IPS DF 4.7 (cell line): ENCODE measurements around the gene TSC1.

ENCODE experiments used
- DNase-seq: peaks from one replicate; pipeline ENCODE4 v3.0.0-alpha.2; 2013; ENCODE audit warnings: low spot score; ENCODE audit errors: extremely low read depth

The TSC1 gene

DNA sequence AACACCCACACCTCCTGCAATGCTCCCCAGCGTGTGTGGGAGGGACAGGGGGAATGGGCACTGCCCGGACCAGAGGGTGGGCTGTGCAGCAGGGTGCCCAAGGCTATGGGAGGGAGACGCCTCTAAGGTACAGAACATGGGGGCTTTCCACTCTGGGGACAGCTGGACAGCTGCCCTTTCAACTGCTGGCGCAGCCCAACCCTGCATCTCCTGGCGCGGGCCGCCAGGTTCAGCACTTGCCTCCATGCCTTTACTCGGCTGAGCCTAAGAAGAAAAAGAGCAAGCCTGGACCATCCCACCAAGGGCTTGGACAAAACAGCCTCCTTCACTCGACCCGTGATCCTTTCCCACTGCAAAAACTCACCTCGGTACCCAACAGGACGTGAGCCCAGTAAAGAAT lies 81.3 kb downstream of the TSC1 start:
- DNase-seq: no peak

DNA sequence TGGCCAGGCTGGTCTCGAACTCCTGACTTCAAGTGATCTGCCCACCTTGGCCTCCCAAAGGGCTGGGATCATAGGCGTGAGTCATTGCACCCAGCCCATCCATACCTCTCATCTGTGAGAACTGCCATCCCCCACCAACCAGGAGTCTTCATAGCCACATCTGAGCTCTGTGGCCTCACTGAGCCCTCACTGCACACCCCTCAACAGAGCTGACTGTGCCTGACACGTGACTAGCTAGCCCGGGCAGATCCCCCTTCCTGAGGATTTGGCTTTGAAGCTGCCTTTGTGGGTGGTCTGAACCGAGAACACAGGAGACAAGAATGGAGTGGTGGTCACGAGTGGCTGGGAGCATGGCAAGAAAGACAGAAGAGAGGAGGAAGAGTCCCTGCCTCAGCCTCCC lies 81.9 kb downstream of the TSC1 start:
- no peak for DNase-seq

DNA sequence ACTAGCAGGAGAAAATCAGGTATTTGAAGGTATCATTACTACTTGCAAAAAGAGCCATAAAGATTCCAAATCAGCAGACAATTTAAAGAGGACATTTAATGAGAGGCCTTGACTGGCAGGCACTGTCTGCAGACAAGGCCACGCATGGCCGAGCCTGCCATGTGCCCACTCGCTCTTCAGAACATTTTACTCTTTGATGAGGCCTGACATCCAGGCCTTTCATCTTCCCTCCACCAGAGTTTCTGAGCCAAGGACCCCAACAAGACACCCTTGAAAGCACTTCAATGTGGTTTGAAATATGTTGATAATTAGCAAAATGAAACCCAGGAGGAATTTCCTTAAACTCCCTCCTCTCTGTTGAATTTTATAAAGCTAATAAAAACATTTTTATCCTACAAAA lies 82.8 kb downstream of the TSC1 start:
- DNase-seq: no peak

DNA sequence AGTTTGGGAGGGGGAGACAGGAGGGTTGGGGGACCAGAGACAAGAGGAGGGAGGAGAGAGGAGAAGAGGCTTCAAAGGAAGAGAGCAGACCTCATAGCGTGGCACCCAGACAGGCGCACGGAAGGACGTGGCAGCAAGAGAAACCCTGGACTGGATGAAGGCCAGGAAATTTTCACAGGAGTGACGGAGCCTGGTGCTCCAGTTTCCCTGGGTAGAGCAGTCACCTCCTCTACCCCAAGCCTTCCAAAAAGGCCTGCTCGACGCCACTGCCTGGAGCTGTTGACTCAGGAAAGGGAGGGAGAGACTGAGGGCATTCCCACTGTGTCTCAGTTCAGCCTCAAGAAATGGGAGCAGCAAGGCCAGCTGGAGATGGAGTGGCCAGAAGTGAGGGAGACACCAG lies 85.7 kb downstream of the TSC1 start:
- no peak for DNase-seq

DNA sequence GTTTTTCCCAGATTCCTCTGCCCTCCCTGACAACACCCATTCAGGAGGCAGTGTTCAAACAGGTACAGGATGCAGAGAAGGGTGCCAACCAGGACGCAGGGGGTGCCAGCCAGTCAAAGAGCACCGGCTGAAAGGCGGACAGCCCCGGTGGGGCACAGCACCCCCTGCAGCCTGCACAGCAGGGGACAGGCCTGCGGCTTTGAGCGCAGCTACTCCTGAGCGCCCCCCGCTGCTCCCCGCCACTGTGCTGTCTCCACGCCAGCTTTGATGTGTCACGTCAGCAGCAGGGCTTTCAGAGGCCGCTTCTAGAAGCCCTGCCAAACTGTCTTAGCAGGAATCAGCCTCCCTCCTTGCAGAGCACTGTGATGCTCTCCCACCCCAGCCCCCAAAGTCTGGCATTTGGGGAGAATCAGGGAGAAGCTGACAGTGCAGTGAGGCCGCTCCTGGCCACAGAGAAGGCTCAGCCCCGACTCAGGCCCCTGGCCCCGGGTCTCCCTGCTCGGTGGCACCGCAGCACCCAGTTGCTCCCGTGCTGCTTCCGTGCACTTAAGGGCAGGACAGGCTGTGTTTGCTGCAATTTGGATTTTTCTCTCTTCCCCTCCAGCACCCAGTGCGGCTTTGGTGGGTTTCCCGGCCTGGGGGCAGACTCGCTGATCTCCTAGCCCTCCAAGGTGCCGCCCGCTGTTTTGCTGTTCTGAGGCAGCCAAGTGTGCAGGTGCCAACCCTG lies 86.6 kb downstream of the TSC1 start:
- DNase-seq: no peak

DNA sequence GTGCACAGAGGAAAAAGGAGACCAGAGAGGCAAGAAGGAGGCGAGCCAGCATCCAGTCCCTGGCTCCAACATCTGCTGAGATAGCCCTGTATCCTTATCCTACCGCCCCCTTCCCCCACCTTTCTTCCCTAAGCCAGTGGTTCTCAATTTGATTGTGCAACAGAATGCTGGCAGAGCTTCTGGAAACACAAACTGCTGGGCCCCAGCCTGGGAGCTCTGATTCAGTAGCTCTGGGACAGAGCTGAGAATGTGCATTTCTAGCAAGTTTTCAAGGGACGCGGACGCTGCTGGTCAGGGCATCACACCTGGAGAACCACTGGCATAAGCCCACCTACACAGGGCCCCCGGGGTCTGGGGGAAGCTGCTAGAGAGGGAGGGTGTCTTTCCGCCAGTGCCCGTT lies 87.4 kb downstream of the TSC1 start:
- DNase-seq: no peak

DNA sequence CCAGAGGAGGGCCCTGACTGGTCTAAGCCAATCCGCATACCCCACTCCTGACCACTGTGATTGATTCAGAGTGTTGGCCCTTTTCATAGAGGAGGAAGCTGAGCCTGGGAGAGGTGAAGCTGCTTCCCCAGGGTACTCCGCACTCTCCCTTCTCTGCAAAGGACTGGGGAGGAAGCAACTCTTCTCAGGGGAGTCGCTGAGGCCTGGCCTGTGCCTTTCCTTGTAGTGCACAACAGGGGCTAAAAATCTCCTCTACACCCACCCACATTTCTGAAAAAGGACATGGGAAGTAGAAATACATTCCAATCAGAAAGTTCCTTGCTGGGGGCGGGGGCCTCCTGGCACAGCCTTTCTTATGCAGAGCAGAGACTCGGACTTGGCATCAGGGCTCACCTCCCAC lies 88.5 kb downstream of the TSC1 start:
- DNase-seq: no peak

DNA sequence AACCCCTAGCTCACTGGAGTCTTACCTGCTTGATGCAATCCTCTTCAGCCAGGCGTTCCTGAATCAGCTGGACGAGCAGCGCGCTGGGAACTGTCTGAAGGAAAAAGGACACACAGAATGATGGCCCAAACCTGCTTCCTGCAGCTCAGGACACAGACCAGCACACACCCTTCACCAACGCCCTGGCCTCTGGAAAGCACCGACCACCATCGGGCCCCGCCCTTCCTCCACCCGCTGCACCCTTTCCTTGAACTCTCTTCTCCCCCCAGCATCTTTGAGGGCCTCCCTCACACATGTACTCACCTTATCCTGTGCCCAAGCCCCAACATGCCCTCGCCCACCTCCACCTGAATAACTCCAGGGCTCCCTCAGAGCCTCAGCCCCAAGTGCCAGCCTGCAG lies 89.6 kb downstream of the TSC1 start:
- DNase-seq: no peak

DNA sequence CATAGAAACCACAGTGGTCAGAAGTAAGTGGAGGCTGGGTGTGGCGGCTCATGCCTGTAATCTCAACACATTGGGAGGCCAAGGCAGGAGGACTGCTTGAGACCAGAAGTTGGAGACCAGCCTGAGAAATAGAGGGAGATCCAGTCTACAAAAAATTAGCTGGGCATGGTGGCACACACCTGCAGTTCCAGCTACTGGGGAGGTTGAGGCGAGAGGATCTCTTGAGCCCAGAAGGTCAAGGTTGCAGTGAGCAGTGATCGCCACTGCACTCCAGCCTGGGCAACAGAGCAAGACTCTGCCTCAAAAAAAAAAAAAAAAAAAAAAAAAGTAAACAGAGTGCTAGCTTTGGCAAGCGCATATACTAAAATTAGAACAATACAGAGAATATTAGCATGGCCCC lies 90.9 kb downstream of the TSC1 start:
- no peak for DNase-seq

DNA sequence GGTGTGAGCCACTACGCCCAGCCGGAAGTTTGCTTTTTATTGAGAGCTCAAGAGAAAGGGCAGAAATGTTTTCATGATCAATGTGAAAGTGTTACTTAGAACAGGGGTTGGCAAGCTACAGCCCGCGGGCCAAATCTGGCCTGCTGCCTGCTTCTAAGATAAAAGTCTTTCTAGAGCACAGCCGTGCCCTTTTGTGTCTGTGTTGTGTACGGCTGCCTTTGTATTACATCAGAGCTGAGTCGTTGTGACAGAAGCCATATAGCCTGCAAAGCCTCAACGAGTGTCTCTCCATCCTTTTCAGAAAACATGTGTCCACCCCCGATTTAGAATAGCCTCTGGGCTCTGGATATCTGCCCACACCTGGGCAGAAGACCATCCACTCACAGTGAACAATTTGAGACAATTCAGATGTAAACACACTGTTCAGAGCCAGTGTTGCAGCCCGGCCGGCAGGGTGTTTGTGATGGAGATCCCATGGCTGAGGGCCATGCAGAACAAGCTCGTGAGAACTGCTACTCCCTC lies 95.2 kb downstream of the TSC1 start:
- DNase-seq: no peak

DNA sequence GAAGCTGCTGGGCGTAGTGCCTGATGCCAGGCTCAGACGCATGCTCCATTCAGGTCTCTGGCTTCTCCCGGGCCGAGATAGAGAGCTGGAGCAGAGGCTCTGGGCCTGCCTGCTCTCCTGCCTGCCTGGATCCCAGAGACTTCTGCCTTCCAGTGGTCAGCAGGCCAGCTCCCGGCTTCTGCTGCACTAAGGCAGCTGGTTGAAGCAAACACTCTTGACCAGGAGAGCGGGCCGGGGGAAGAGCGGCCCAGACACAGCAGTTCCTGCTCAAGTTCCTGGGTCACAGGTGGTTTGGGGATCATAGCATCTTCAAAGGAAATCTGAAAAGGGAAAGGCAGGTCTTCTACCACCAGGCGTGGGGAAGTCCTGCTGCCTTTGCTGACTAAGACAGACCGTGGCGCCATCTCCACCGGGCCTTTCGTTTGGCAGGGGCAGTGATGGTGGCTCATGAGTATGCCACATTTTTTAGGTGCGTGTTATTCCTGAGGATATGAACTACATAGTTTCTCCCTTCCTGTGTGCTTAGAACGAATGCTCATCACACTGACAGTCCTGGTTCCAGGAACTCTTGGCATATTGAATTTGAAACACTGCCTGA lies 97.4 kb downstream of the TSC1 start:
- no peak for DNase-seq

DNA sequence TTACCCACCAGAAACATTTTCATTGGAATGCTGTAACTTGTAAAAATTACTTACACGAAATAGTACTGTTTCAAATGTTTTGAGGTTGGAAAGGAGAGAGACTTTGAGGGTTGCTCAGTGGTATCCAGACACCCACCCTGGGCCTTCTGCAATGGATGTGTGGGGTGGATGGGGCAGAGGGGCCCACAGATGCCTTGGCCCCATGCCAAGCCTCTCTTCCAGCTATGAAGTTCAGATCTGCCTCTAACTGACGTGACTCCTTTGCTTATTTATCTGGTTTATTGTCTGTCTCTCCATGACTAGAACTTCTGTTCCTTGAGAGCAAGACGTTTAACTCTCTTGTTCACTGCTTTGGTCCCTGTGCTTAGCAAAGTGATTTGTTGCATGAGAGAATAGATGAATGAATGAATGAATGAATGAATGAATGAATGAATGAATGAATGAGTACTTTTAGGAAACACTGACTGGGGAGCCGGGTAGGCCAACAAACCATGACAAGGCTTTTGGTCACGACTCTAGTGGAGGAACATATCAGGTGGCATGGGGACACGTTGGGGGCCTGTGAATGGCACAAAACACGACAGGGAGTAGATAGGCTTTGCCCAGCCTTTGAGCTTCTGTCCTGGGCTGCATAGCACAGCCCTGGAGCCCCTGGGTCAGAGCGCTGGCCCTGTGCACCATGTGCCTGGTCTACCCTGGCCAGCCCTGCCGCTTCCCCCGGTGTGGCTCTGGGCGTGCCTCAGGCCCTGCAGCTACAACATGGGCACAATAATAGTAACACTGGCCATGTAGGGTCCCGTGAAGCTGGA lies 98.1 kb downstream of the TSC1 start:
- DNase-seq: no peak

DNA sequence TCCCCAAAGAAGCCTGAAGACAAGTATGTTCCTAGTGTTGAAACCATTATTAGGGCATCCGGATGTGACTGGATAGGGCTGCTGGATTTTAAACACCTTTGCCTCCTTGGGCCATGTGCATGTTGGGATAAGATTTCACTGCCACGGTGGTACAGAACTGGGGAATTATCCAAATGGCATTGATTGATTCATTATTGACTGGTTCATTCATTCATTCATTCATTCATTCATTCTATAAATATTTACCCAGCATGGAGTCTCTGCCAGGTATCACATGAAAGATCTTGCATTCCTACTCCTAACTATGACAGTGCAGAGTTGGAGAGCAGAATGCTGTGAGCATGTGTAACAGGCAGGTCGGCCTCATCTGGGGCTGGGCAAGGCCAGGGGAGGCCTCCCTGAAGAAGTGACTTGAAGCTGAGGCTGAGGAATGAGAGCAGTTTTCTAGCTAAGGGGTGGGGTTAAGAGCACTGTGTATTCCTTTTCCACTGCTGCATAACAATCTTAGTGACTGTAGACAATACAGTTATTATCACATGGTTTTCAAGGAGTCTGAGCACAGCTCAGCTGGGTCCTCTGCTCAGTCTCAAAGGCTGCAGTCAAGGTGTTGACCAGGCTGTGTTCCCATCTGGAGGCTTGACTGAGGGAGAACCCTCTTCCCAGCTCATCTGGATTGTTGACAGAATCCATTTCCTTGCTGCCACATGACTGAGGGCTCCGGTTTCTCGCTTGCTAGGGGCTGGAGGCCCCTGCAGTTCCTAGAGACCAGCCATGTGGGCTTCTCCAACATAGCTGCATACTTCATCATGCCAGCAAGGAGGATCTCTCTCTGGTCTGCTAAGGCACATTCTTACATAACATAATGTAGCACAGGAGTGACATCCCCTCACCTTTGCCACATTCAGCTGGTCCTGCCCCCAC lies 102.0 kb downstream of the TSC1 start:
- no peak for DNase-seq
